ENCODE results near the gene CSHL1.

DNA sequence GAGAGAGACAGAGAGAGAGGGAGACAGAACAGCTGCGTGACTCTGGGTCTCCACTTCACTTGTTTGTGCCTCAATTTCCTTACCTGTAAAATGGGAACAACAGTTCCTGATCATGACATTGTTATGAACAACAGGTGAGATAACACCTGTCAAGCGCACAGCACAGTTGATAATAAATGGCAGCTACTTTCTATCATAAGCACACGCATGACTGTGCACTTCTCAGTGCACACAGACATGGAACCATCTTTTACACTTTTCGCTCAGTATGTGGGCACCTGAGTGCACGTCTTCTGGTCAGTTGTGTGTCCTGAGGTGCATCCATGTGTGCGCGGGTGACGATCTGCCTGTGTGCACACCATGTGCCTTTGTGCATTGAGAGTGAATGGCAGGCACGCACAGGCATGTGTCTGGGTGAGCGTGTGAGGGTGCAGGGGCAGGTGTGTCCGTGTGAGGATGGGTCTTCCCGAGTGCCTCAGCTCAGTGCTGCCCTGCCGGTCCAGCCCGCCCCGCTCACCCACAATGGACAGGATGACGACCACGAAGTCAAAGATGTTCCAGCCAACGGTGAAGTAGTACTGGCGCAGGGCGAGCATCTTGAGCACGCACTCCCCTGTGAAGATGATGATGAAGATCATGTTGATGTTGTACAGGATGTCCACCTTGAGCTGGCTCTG is 31.4 kb upstream of the CSHL1 start:
- TF ChIP-seq POLR2A (IDR thresholded peaks at IDR 0.05) (no peak), POLR2AphosphoS5 (IDR thresholded peaks at IDR 0.05; ENCODE audit: insufficient read depth in 1 of 2, low read depth in 1 of 2) (no peak)
- TF ChIP-seq, protein P1, sequence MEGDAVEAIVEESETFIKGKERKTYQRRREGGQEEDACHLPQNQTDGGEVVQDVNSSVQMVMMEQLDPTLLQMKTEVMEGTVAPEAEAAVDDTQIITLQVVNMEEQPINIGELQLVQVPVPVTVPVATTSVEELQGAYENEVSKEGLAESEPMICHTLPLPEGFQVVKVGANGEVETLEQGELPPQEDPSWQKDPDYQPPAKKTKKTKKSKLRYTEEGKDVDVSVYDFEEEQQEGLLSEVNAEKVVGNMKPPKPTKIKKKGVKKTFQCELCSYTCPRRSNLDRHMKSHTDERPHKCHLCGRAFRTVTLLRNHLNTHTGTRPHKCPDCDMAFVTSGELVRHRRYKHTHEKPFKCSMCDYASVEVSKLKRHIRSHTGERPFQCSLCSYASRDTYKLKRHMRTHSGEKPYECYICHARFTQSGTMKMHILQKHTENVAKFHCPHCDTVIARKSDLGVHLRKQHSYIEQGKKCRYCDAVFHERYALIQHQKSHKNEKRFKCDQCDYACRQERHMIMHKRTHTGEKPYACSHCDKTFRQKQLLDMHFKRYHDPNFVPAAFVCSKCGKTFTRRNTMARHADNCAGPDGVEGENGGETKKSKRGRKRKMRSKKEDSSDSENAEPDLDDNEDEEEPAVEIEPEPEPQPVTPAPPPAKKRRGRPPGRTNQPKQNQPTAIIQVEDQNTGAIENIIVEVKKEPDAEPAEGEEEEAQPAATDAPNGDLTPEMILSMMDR (IDR thresholded peaks at IDR 0.05): no peak
